CD4-positive, alpha-beta T cell treated with Interleukin-2 at 100 ng/mL for 4 hours (primary cell): ENCODE measurements around the gene THRB.

ENCODE experiments used
- DNase-seq: peaks from one replicate; pipeline ENCODE4 v3.0.0-alpha.2; 2020; ENCODE audit warnings: low spot score

THRB gene

GRCh38 chr3:24512564-24513197 lies 18.0 kb upstream of the THRB start:
- DNase-seq = no peak

GRCh38 chr3:24510030-24510648 lies 15.5 kb upstream of the THRB start:
- DNase-seq = no peak

- DNase-seq = no peak
Measured at GRCh38 chr3:24508423-24508839, 13.8 kb upstream of the THRB start.

GRCh38 chr3:24507776-24508422 lies 13.2 kb upstream of the THRB start:
- no peak for DNase-seq

GRCh38 chr3:24506966-24507775 lies 12.5 kb upstream of the THRB start:
- no peak for DNase-seq

GRCh38 chr3:24505691-24506550 lies 11.3 kb upstream of the THRB start:
- DNase-seq = no peak

- DNase-seq = no peak
Measured at GRCh38 chr3:24504772-24505171, 10.1 kb upstream of the THRB start.

GRCh38 chr3:24503616-24504113 lies 9.0 kb upstream of the THRB start:
- DNase-seq = no peak

- no peak for DNase-seq
Measured at GRCh38 chr3:24502690-24503089, 8.0 kb upstream of the THRB start.

- no peak for DNase-seq
Measured at GRCh38 chr3:24500806-24501205, 6.2 kb upstream of the THRB start.

- DNase-seq = no peak
Measured at GRCh38 chr3:24499991-24500390, 5.3 kb upstream of the THRB start.

- no peak for DNase-seq
Measured at GRCh38 chr3:24498796-24499195, 4.1 kb upstream of the THRB start.

- no peak for DNase-seq
Measured at GRCh38 chr3:24498391-24498790, 3.7 kb upstream of the THRB start.

GRCh38 chr3:24497942-24498341 lies 3.3 kb upstream of the THRB start:
- DNase-seq = no peak

GRCh38 chr3:24496529-24497482 lies 2.2 kb upstream of the THRB start:
- no peak for DNase-seq

- DNase-seq = no peak
Measured at GRCh38 chr3:24495326-24495994, 810 bp upstream of the THRB start.

GRCh38 chr3:24493746-24494617 lies 668 bp downstream of the THRB start:
- no peak for DNase-seq

- no peak for DNase-seq
Measured at GRCh38 chr3:24492971-24493551, 1.6 kb downstream of the THRB start.
